ENCODE data around the gene MCL1.
"Not testable (repeated sequence)": the region's sequence is repeated elsewhere in the genome, so short reads cannot be mapped to it uniquely, and the experiment has no call there.

MCL1 gene

DNA sequence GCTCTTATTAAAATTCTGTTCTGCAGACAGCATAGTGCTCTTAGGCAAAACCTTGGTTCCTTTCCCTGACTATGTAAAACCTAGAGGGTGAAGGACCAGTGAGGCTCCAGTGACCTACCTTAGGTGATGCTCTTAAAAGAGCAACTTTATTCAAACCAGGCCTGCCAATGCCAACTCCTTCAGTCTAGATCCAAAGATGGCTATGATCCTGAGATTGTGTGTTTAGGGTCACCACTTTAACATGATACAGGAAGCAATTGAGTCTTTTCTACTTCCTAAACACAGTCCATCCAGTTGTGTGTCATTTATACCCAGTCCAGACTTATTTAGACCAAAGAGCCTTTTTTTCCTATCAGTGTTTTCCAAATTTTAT, 10.8 kb downstream of the MCL1 start:
- peak in 2 of 4 experiments; percentile 41 to 48 for DNase-seq

DNA sequence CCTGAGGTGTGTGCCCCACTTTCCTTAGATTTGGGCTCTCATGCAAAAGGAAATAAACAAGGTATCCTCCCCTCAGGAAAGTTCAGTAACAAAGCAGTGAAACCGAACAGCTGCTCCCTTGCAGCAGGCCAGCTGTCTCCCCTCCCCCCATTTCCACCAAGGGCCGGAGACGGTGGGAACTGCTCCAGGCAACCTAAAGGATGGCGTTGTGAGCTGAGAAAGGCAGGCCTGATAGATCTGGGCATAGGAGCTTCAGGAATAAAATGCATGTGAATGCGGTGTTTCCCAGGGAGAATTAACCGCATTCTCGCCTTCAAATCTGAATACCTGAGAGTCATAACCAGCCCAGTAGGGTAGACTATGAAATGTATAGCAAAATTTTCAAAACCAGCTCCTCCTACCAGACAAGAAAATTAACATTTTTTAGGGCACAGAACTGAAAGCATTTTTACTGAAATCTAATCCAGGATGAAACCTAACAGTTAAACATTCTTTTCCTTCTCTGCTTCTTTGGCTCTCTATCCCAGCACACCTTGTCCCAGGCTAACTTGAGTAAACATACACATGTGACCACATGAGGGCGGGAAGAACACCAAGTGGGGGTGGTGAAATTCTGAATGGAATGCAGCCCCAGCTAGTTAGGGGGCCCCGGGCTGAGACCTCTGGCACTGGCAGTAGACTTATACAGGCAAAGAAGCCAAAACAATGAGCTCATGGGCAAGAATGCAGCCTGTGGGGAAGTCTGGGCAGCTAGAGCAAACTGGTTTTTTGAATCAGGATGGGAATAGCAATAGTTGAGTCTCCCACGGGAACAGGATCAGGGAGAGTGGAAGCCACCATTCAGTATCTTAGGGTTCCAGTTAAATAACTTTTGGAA, 11.5 kb downstream of the MCL1 start:
- DNase-seq, result peak; percentile 37 to 52 (median 44)

DNA sequence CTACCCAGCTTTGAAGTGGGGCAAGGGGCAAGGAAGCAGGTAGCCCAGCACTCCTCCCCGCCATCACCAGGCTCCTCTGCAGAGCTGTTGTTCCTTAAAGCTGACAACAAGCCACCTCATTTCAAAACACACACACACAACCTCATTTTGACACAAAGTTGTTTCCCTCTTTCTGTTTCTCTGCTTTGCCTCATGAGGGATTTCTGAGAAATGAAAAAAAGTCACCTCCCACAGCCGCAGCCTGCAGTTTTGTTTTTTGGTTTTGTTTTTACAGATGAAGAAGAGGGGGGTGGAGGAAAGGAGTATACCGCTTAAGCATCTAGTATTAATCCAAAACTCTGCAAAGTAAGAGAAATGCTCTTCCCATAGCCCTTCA, 12.1 kb downstream of the MCL1 start:
- peak; percentile 45 to 73 (median 69) for DNase-seq

DNA sequence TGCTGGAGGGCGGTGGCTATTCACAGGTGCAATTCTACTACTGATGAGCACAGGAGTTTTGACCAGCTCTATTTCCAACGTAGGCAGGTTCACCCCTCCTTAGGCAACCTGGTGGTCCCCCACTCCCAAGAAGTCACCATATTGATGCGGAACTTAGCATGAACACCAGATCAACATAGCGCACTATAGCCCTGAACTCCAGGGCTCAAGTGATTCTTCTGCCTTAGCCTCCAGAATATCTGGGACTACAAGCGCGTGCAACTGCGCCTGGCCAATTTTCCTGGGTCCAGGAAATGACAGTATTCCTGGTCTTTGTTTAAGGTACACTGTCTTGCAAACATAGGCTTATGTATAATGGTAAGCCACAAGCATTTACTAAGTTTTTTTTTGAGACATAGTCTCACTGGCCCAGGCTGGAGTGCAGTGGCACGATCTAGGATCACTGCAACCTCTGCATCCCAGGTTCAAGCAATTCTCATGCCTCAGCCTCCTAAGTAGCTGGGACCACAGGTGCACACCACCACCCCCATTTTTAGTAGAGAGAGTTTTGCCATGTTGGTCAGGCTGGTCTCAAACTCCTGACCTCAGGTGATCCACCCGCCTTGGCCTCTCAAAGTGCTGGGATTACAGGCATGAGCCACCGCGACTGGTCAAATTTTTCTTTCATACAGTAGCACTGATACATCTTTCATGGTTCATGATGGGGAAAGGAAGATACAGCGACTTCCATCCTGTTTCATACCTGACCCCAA, 12.6 kb downstream of the MCL1 start:
- DNase-seq, result no peak

DNA sequence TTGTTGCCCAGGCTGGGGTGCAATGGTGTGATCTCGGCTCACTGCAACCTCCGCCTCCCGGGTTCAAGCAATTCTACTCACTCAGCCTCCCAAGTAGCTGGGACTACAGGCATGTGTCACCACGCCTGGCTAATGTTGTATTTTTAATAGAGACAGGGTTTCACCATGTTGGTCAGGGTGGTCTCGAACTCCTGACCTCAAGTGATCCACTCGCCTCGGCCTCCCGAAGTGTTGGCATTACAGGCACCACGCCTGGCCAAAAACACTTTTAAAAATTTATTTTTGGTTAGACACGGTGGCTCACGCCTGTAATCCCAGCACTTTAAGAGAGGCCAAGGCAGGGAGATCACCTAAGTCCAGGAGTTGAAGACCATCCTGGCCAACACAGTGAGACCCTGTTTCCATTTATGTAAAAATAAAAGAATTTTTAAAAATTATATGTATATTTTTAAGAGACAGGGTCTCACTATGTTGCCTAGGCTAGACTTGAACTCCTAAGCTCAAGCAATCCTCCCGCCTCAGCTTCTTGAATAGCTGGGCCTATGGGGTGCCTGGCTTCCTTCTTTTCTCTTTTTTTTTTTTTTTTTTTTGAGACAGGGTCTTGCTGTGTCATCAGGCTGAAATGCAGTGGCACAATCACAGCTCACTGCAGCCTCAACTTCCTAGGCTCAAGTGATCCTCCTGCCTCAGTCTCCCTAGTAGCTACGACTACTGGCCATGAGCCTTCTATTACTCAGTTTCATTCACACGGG, 14.0 kb downstream of the MCL1 start:
- DNase-seq, result not testable (repeated sequence)

DNA sequence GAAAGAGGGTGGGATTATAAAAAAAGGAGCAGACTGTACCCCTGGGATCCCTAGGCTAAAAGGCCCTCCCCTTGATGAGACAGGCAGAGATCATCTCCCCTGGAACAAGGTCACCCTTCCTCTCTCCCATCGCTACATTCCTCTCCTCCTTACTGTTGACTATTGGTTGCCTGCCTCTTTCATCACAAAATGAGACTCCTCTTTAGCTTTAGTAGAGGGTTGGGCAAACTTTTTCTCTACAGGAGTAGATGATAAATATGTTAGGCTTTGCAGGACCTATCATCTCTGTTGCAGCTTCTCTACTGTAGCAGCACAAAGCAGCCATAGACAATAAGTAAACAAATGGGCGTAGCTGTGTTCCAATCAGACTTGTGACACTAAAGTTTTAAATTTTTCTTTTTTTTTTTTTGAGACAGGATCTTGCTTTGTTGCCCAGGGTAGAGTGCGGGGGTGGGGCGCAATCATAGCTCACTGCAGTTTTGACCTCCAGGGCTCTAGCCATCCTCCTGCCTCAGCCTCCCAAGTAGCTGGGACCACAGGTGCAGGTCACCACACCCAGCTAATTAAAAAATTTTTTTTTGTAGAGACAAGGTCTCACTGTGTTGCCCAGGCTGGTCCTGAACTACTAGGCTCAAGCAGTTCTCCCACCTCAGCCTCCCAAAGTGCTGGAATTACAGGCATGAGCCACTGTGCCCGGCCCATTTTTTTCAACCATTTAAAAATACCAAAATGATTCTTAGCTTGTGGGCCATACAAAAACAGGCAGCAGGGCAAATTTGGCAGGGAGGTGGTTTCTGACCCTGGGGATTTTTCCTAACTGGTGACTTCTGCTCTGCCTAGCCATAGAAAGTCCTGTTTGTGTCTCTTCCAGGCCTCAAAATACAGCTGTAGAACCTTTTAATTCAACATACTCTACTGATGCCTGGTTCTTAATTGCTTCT, 15.1 kb downstream of the MCL1 start:
- DNase-seq, result no peak

DNA sequence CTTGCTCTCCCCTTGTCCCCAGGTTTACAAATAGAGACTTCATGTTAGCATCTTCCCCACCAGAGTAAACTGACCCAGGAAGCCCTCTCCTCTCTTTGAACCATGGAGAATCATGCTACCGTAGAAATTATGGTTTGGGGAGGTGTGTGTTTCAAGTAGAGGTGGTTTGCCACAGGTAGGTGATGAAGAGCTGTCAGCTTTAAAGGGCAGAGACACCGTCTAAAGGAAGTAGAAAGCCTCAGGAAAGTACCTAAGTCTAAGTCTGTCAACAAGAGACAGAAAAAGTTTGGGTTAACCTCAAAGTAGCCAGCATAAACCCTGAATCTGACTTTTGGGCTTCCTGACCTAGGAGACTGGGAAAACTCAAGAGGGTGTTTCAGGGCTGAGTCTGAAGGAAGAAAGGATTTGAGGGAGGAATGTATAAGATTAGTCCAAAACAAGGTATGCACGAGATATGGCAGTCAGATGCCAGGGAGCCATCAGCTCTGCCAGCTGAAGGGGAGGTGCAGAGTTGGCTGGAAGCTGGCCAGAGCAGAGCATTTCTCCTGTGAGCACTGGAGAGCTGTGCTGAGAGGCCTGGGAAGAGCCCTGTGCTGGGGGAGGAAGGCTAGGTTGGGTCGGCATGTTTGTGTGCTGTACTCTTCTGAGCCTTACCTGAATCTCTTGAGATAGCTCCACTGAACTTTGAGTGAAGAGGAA, 15.9 kb downstream of the MCL1 start:
- DNase-seq, result no peak

DNA sequence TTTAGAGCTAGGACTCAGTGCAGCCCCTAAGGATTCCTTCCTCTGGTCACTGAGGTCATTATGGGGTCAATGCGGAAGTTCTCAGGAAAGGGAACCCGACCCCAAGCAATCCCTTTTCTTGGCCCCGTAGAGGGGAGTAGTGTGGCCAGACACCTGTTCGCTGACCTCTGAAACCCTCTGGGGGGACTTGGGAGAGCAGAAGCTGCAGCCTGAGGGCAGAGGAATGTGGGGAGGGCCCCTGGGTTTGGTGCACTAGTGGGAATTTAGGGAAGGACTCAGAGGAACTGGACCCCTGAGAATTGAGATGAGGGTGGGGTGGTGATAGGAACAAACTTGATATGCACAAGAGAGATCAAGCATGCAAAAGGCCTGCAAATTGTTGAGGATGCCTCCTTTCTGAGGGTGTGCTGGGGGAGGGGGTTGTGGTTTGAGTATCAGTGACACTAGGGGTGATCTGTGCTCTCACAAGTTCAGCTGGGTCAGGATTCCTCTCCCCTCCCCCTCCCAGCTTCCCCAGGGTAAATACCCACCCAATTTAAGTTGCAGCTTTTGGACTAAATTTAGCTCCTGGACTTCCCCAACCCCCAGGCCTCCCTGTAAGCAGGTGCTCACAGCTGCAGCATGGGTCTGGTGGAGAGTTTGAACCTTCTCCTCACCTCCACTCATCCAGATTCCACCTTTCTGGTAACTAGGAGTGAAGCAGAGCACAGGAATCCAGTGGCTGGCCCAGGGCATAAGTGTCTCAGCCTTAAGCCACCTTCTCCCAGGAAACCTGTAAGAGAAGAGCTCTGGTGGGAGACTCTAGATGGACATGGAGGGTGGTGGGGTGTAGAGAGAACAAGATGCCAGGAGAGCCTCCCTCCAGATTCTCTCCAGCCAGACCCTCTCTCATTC, 16.7 kb downstream of the MCL1 start:
- DNase-seq, result no peak

DNA sequence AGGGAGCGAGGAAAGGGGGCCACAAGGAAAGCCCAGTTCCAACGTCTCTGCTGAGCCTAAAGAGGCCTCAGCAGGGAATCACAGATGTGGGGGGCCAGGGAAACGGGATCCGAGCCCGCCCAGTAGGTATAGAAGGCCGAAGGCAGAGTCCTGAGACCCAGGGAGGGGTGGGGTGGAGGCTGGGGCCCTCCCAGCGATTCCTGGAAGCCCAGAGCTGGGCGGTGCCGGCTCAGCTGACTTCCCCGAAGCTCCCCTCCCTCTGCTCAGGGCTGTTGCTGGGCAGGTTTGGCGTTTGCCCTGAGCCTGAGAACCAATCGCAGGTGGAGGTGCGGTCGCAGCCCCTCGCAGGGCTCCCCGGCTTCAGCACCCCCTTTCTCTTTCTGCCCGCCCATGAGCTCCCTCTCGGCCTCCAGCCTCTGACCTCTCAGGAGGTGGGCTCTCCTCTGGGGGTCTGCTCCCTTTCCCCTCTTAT, 17.4 kb downstream of the MCL1 start:
- peak; percentile 66 to 86 (median 76) for DNase-seq

DNA sequence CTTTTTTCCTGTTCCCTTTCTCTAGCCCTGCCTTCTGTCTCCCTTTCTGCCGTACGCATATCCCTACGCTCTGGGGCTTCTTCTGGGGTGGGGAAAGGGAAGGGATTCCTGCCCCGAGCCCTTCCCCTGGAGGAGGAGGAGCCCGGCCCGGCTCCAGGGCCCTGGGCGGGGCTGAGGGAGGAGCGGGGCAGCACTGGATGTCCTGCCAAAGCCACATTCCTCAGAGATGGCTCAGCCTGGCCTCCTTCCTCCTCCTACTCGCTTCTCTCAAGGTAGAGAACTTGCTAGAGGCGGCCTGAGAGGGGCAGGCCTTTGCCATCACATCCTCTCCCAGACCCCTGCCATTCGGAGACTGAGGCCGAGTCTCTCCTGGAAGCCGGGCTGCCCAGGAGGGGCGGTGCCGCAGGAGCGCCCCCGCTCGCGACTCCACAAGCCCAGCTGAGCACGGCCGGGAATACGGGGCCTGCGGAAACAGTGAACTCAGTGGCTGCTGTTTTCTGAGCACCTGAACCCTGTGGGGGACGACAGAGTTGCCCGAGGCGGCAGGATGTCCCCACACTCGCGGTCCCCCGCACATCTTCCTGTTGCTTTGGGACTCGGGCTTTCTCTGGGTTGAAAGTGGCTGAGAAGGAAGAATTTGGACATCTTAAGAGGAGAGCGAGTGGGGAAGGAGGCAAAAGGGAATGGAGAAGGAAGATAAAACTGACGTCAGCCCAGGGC, 18.0 kb downstream of the MCL1 start:
- peak; percentile 92 to 96 (median 94) for DNase-seq

DNA sequence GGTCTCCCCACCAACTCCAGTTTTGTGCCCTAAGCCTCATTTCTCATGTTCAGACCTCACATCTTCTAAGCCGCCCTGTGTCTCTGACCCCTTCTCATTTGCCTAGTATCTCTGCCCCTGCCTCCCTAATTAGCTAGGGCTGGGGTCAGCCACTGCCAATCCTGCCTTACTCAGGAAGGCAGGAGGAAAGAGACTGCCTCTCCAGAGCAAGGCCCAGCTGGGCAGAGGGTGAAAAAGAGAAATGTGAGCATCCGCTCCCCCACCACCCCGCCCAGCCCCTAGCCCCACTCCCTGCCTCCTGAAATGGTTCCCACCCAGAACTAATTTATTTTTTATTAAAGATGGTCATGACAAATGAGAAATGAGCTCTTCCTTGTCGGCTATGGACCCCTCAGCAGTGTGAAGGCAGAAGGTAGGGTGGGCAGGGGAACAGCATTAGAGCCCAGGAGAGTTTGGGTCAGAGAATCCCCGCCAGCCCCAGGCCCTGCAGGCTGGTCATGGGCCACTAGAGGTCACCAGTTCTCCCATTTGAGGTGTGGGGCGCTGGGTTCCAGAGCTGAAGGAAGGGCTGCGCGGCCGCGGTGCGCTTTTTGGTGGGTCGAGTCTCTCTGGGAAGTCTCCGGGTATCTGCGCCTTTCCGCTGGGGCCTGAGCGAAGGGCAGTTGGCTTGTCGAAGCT, 18.7 kb downstream of the MCL1 start:
- DNase-seq, result peak; percentile 87 to 93 (median 90)

DNA sequence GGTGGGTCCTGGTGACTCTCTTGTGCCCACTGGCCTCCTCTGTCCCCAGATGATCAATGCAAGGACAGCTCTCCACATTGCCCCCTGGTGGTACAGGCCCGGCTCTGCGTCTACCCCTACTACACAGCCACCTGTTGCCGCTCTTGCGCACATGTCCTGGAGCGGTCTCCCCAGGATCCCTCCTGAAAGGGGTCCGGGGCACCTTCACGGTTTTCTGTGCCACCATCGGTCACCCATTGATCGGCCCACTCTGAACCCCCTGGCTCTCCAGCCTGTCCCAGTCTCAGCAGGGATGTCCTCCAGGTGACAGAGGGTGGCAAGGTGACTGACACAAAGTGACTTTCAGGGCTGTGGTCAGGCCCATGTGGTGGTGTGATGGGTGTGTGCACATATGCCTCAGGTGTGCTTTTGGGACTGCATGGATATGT, 19.4 kb downstream of the MCL1 start:
- peak; percentile 74 to 87 (median 80) for DNase-seq

DNA sequence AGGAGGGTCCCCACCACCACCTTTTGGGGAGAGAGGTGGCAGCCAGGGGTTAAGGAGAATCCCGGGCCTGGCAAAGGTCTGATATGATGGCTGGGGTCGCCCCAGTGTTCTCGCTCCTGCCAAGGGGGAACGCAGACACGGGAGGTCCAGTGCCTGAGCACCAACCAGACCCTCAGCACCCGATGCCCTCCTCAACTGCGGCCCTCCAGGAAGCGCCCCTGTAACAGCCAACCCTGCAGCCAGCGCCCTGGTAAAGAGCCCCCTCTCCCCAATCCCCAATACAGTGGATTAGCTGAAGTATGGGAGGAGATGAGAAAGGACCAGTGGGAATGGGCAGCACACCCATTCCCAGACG, 19.8 kb downstream of the MCL1 start:
- no peak for DNase-seq

DNA sequence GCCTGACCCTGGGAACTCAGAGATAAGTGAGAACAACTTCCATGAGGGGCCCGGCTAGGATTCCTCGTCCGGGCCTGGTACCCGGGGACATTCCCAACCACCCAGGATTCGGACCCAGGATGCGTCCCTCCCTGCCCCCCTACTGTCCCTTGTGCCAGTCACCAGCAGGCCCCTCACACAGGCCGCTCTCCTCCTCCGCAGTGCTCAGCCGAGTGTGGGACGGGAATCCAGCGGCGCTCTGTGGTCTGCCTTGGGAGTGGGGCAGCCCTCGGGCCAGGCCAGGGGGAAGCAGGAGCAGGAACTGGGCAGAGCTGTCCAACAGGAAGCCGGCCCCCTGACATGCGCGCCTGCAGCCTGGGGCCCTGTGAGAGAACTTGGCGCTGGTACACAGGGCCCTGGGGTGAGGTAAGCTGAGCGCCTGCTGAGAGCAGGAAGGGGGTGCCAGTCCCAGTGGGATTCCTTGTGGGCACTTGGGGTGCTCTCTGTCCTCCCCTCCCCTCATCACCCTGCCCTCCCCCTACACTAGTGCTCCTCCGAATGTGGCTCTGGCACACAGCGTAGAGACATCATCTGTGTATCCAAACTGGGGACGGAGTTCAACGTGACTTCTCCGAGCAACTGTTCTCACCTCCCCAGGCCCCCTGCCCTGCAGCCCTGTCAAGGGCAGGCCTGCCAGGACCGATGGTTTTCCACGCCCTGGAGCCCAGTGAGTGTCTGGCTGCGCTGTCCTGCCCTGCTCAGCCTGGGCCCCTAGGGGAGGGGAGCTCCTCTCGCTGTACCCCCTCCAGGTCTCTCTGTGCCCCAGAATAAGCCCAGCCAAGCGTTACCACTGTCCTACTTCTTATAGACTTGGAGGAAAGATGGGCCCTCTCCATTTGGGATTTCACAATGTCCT, 20.4 kb downstream of the MCL1 start:
- DNase-seq, result peak; percentile 50 to 82 (median 68)

DNA sequence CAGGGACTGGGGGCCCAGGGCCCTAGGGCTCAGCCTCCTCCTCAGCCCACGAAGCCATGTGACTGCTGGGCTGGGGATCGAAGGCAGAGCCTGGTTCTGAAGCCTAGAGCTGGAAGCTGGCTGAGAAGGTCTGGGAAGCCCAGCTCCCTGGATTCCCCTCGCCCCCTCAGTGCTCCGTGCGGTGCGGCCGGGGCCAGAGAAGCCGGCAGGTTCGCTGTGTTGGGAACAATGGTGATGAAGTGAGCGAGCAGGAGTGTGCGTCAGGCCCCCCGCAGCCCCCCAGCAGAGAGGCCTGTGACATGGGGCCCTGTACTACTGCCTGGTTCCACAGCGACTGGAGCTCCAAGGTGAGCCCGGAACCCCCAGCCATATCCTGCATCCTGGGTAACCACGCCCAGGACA, 21.1 kb downstream of the MCL1 start:
- no peak for DNase-seq

DNA sequence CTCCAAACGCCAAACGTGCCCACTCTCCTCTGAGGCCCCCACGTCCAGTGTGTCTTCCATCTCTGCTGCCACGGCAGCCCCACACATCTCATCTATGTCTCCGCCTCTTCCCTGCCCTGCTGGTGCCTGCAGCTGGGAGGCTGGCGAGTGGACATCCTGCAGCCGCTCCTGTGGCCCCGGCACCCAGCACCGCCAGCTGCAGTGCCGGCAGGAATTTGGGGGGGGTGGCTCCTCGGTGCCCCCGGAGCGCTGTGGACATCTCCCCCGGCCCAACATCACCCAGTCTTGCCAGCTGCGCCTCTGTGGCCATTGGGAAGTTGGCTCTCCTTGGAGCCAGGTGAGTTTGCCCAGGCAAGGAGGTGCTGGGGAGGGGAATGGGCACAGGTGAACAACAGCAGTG, 21.6 kb downstream of the MCL1 start:
- DNase-seq, result no peak

DNA sequence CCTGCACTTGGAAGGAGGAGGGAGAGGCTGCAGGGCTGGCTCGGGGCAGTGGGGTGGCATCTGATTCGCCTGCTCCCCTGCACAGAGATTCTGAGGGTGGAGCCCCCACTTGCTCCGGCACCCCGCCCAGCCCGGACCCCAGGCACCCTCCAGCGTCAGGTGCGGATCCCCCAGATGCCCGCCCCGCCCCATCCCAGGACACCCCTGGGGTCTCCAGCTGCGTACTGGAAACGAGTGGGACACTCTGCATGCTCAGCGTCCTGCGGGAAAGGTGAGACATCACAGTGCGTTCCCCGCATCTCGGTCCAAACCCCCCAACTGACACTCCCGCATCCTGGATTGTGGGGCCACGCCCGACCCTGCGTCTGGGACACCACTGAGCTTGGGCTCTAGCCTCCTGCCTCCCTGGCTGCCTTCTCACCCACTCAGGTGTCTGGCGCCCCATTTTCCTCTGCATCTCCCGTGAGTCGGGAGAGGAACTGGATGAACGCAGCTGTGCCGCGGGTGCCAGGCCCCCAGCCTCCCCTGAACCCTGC, 22.3 kb downstream of the MCL1 start:
- no peak for DNase-seq
